Naive thymus-derived CD4-positive, alpha-beta T cell (primary cell): Measurements from ENCODE around the gene DKK3. TPM values are rescaled to one million over a fixed set of nuclear protein-coding genes. Genes with fewer than 3 reads are reported as not detected.

ENCODE experiments used
- ATAC-seq: fragments of 150-1000 bp; cut with Tn5 transposase; 2 replicates; pipeline ENCODE4 v1.10.0; 2021; ENCODE audit warnings: mild to moderate bottlenecking, moderate library complexity
- CTCF ChIA-PET: fragments of 350-600 bp; sonication (Branson Sonifier 250); formaldehyde crosslinking; loops from one replicate; lab custom pipeline; 2021; ENCODE audit warnings: antibody characterized with exemption; lab: Charles Lee
- POLR2A ChIA-PET: fragments of 350-600 bp; sonication (Branson Sonifier 250); formaldehyde crosslinking; loops from one replicate; lab custom pipeline; 2021; ENCODE audit warnings: antibody characterized with exemption, inconsistent platforms; lab: Charles Lee
- DNase-seq, 9 donors: peaks; one replicate each; pipeline versions ENCODE4 v3.0.0 to v3.0.0-alpha.2; 2020 to 2022; ENCODE audit warnings: mixed read lengths in 1 of 9
- H3K27ac ChIP-seq: one replicate; pipeline ENCODE4 v1.7.0; 2013; ENCODE audit warnings: mild to moderate bottlenecking, low read depth, low read length, moderate library complexity
- H3K27me3 ChIP-seq, 2 donors: one replicate each; pipeline ENCODE4 v1.7.0; 2013; ENCODE audit warnings: low read length in 2 of 2, mild to moderate bottlenecking in 2 of 2, moderate library complexity in 2 of 2; ENCODE audit not compliant: control insufficient read depth in 2 of 2, insufficient read depth in 2 of 2
- H3K36me3 ChIP-seq, 3 experiments: 1 replicate in 2 of 3; 2 replicates in 1 of 3; pipeline ENCODE4 v1.7.0; 2013; ENCODE audit warnings: low read length in 3 of 3, mild to moderate bottlenecking in 3 of 3, moderate library complexity in 1 of 3; ENCODE audit not compliant: insufficient read depth in 3 of 3, control insufficient read depth in 2 of 3
- H3K4me1 ChIP-seq, 2 donors: one replicate each; pipeline ENCODE4 v1.7.0; 2013; ENCODE audit warnings: low read length in 2 of 2, mild to moderate bottlenecking in 2 of 2, moderate library complexity in 1 of 2; ENCODE audit not compliant: control insufficient read depth in 2 of 2, insufficient read depth in 2 of 2
- H3K4me3 ChIP-seq: 2 replicates; pipeline ENCODE4 v1.7.0; 2013; ENCODE audit warnings: mild to moderate bottlenecking, low read length
- H3K9me3 ChIP-seq, 3 experiments: 1 replicate in 2 of 3; 2 replicates in 1 of 3; pipeline ENCODE4 v1.7.0; 2013; ENCODE audit warnings: low read length in 3 of 3; ENCODE audit not compliant: control insufficient read depth in 2 of 3
- H3K27ac Mint-ChIP-seq, 9 donors: one replicate each; pipeline ENCODE4 v1.8.0; 2020 to 2022; ENCODE audit warnings: mixed read lengths in 9 of 9, mild to moderate bottlenecking in 8 of 9, moderate library complexity in 5 of 9, inconsistent platforms in 2 of 9
- H3K27me3 Mint-ChIP-seq, 5 donors: one replicate each; pipeline ENCODE4 v1.8.0; 2021 to 2022; ENCODE audit warnings: mixed read lengths in 5 of 5, mild to moderate bottlenecking in 1 of 5
- H3K36me3 Mint-ChIP-seq, 5 donors: one replicate each; pipeline ENCODE4 v1.8.0; 2020 to 2022; ENCODE audit warnings: mixed read lengths in 5 of 5, mild to moderate bottlenecking in 3 of 5, inconsistent platforms in 1 of 5
- H3K4me1 Mint-ChIP-seq, 7 donors: one replicate each; pipeline ENCODE4 v1.8.0; 2020 to 2022; ENCODE audit warnings: mixed read lengths in 7 of 7, mild to moderate bottlenecking in 3 of 7, inconsistent platforms in 1 of 7
- H3K4me3 Mint-ChIP-seq, 10 donors: one replicate each; pipeline ENCODE4 v1.8.0; 2020 to 2022; ENCODE audit warnings: mild to moderate bottlenecking in 10 of 10, mixed read lengths in 10 of 10, moderate library complexity in 6 of 10, inconsistent platforms in 2 of 10
- H3K9me3 Mint-ChIP-seq, 11 donors: one replicate each; pipeline ENCODE4 v1.8.0; 2020 to 2022; ENCODE audit warnings: mixed read lengths in 11 of 11, mild to moderate bottlenecking in 4 of 11, inconsistent platforms in 1 of 11, moderate library complexity in 1 of 11
- intact Hi-C, 2 donors: fragments of 100-400 bp; cut with micrococcal nuclease; formaldehyde crosslinking; loops; one replicate each; pipeline ENCODE4 v1.15.1; 2023
- polyA plus RNA-seq, 2 donors: library from polyadenylated mRNA; unstranded; fragments of 300-500 nt; fragmentation: Illumina TruSeq; gene quantifications; one replicate each; pipeline ENCODE4 v1.2.3, GENCODE V29; 2021
- total RNA-seq, 6 experiments: library from RNA in 5 of 6; stranded (reverse) in 5 of 6; gene quantifications; 1 replicate in 5 of 6; 2 replicates in 1 of 6; pipeline ENCODE4 v1.2.3 and lab custom pipeline; 2021 to 2026

The DKK3 gene
- 1 to 10 TPM in 1 of 5 experiments, under 1 TPM in 1, not detected in 3; 0.32 to 1.4 TPM for total RNA-seq
- polyA plus RNA-seq: under 1 TPM in 1 of 2 donors, not detected in 1; 0.38 TPM
- 0.54 reads per million for total RNA-seq (lab: John Stamatoyannopoulos, UW)

GRCh38 chr11:12007769-12008737, at the start of gene DKK3:
Gene DKK3, minus strand, starts transcription at chr11:12008626. Its CDS starts 44 bp downstream, at chr11:12008582.
- H3K9me3 Mint-ChIP-seq: peaks cover 0 to 4% (median 0%) of the 10 kb centered on the region in 11 donors
- POLR2A ChIA-PET: no interaction called here
- H3K27ac Mint-ChIP-seq: no peak within 1 kb of the TSS
- intact Hi-C loops: no loop called here
- peaks cover 0 to 3% (median 0%) of the 10 kb centered on the region in 5 donors for H3K36me3 Mint-ChIP-seq
- Histone ChIP-seq H3K4me1 (peaks cover 5 to 6% of the 10 kb centered on the region in 2 donors), H3K9me3 (no peaks in the 10 kb centered on the region), H3K36me3 (no peaks in the 10 kb centered on the region), H3K27ac (no peak within 1 kb of the TSS), H3K27me3 (peaks cover 7 to 23% of the 10 kb centered on the region in 2 donors), H3K4me3 (peak within 1 kb of the TSS; percentile 24)
- H3K27me3 Mint-ChIP-seq: peaks cover 66 to 85% (median 77%) of the 10 kb centered on the region in 5 donors
- ATAC-seq (peak; percentile 29), DNase-seq (no peak)
- peaks cover 0 to 21% (median 14%) of the 10 kb centered on the region in 7 donors for H3K4me1 Mint-ChIP-seq
- CTCF ChIA-PET: interaction anchor here (0.9 kb wide), 1 partner anchor 993 kb away, joined by 4 read pairs; no protein-coding TSS in a partner anchor
- H3K4me3 Mint-ChIP-seq: peak within 1 kb of the TSS; percentile 55 to 86 (median 72)

- no peaks in the 10 kb centered on the region for H3K9me3 ChIP-seq
- DNase-seq (no peak), ATAC-seq (no peak)
- H3K4me3 ChIP-seq: no peak overlapping the region
- H3K4me3 Mint-ChIP-seq: no peak overlapping the region
- peaks cover 0 to 11% (median 0%) of the 10 kb centered on the region in 7 donors for H3K4me1 Mint-ChIP-seq
- POLR2A ChIA-PET: no interaction called here
- H3K27me3 ChIP-seq: no peaks in the 10 kb centered on the region
- H3K27ac Mint-ChIP-seq: no peak overlapping the region
- H3K27me3 Mint-ChIP-seq: no peaks in the 10 kb centered on the region
- intact Hi-C loops: no loop called here
- peaks cover 0 to 6% (median 0%) of the 10 kb centered on the region in 11 donors for H3K9me3 Mint-ChIP-seq
- CTCF ChIA-PET: interaction anchor here (1.1 to 1.7 kb wide), 2 partner anchors 168 to 224 kb away, joined by 3 to 11 read pairs; no protein-coding TSS in a partner anchor
- H3K36me3 ChIP-seq: no peaks in the 10 kb centered on the region
- H3K36me3 Mint-ChIP-seq: peaks cover 0 to 1% (median 0%) of the 10 kb centered on the region in 5 donors
- H3K4me1 ChIP-seq: no peaks in the 10 kb centered on the region
- no peak overlapping the region for H3K27ac ChIP-seq
Observed at GRCh38 chr11:12057299-12057980, 49.0 kb upstream of the DKK3 start.

- H3K4me3 Mint-ChIP-seq: no peak overlapping the region
- H3K4me1 ChIP-seq: no peaks in the 10 kb centered on the region
- no peaks in the 10 kb centered on the region for H3K27me3 Mint-ChIP-seq
- intact Hi-C loops: no loop called here
- peaks cover 0 to 9% (median 0%) of the 10 kb centered on the region in 7 donors for H3K4me1 Mint-ChIP-seq
- H3K27ac ChIP-seq: no peak overlapping the region
- peaks cover 0 to 1% (median 0%) of the 10 kb centered on the region in 5 donors for H3K36me3 Mint-ChIP-seq
- no peak overlapping the region for H3K4me3 ChIP-seq
- no peaks in the 10 kb centered on the region for H3K9me3 ChIP-seq
- H3K27ac Mint-ChIP-seq: peak overlapping the region in 1 of 9 donors; percentile 44
- DNase-seq (no peak), ATAC-seq (no peak)
- CTCF ChIA-PET: interaction anchor here (0.5 to 14.9 kb wide), 4 partner anchors 14 to 226 kb away, joined by 3 to 259 read pairs (median 4); no protein-coding TSS in a partner anchor
- H3K9me3 Mint-ChIP-seq: peaks cover 0 to 6% (median 0%) of the 10 kb centered on the region in 11 donors
- no peaks in the 10 kb centered on the region for H3K36me3 ChIP-seq
- POLR2A ChIA-PET: interaction anchor here (0.7 kb wide), 1 partner anchor 178 kb away, joined by 3 read pairs; no protein-coding TSS in a partner anchor
- H3K27me3 ChIP-seq: no peaks in the 10 kb centered on the region
Observed at GRCh38 chr11:12056119-12056518, 47.7 kb upstream of the DKK3 start.

GRCh38 chr11:12053606-12054361, 45.4 kb upstream of the DKK3 start:
- no peaks in the 10 kb centered on the region for H3K27me3 Mint-ChIP-seq
- no peak overlapping the region for H3K4me3 ChIP-seq
- no peak overlapping the region for H3K4me3 Mint-ChIP-seq
- H3K4me1 Mint-ChIP-seq: peaks cover 0 to 9% (median 0%) of the 10 kb centered on the region in 7 donors
- DNase-seq (no peak), ATAC-seq (no peak)
- ChIA-PET CTCF (interaction anchor here (0.6 to 14.9 kb wide), 5 partner anchors 89 to 243 kb away, joined by 3 to 259 read pairs (median 3); no protein-coding TSS in a partner anchor), POLR2A (no interaction called here)
- no peaks in the 10 kb centered on the region for H3K36me3 ChIP-seq
- H3K27ac Mint-ChIP-seq: no peak overlapping the region
- intact Hi-C loops: no loop called here
- H3K9me3 ChIP-seq: no peaks in the 10 kb centered on the region
- no peaks in the 10 kb centered on the region for H3K27me3 ChIP-seq
- peaks cover 0 to 1% (median 0%) of the 10 kb centered on the region in 5 donors for H3K36me3 Mint-ChIP-seq
- H3K27ac ChIP-seq: no peak overlapping the region
- H3K4me1 ChIP-seq: no peaks in the 10 kb centered on the region
- peaks cover 0 to 6% (median 0%) of the 10 kb centered on the region in 11 donors for H3K9me3 Mint-ChIP-seq

GRCh38 chr11:12052676-12053605, 44.5 kb upstream of the DKK3 start:
- no peak for ATAC-seq
- no peak for DNase-seq
- Histone ChIP-seq H3K9me3 (no peaks in the 10 kb centered on the region), H3K27me3 (no peaks in the 10 kb centered on the region), H3K36me3 (no peaks in the 10 kb centered on the region), H3K4me3 (no peak overlapping the region), H3K4me1 (no peaks in the 10 kb centered on the region), H3K27ac (no peak overlapping the region)
- CTCF ChIA-PET: interaction anchor here (0.6 to 14.9 kb wide), 3 partner anchors 184 to 244 kb away, joined by 3 to 259 read pairs (median 4); no protein-coding TSS in a partner anchor
- H3K4me3 Mint-ChIP-seq: no peak overlapping the region
- no peaks in the 10 kb centered on the region for H3K27me3 Mint-ChIP-seq
- POLR2A ChIA-PET: no interaction called here
- H3K36me3 Mint-ChIP-seq: peaks cover 0 to 1% (median 0%) of the 10 kb centered on the region in 5 donors
- peaks cover 0 to 6% (median 0%) of the 10 kb centered on the region in 11 donors for H3K9me3 Mint-ChIP-seq
- H3K4me1 Mint-ChIP-seq: peaks cover 0 to 9% (median 0%) of the 10 kb centered on the region in 7 donors
- peak overlapping the region in 1 of 9 donors; percentile 63 for H3K27ac Mint-ChIP-seq
- intact Hi-C loops: no loop called here
